Subcutaneous adipose tissue (tissue), 4 donors: ENCODE measurements around the gene PFDN6. TPM values are rescaled to one million over a fixed set of nuclear protein-coding genes. Genes with fewer than 3 reads are reported as not detected.

ENCODE experiments used
- total RNA-seq, 4 donors: library from RNA; depleted of rRNA; stranded (reverse); fragments of >200 nt; gene quantifications; one replicate each; pipeline ENCODE4 v1.1.0, GENCODE V29; 2016
- TF ChIP-seq, protein P1 (sequence below): fragments of 450-650 bp; IDR thresholded peaks from one replicate; pipeline ENCODE4 v1.5.1; 2016; ENCODE audit warnings: low read depth, mild to moderate bottlenecking, control low read depth, antibody characterized with exemption, moderate library complexity

Gene PFDN6
- total RNA-seq, 4 donors from 2014 or later, result 17.1 to 31.0 (median 23.4) TPM

DNA sequence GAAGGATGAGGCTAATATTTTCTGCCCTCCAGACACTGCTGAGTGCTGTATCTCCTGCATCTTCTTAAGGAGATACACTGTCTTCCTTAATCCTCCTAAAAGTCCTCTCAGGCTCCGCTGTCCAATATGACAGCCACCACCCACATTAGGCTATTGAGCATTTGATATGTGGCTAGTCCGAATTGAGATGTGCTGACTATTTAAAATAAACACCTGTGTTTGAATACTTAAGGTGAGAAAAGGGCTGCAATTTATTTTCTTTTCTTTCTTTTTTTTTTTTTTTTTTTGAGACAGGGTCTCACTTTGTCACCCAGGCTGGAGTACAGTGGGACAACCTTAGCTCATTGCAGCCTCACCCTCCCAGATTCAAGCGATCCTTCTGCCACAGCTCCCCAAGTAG is 12.5 kb downstream of the PFDN6 start:
- TF ChIP-seq, protein P1, sequence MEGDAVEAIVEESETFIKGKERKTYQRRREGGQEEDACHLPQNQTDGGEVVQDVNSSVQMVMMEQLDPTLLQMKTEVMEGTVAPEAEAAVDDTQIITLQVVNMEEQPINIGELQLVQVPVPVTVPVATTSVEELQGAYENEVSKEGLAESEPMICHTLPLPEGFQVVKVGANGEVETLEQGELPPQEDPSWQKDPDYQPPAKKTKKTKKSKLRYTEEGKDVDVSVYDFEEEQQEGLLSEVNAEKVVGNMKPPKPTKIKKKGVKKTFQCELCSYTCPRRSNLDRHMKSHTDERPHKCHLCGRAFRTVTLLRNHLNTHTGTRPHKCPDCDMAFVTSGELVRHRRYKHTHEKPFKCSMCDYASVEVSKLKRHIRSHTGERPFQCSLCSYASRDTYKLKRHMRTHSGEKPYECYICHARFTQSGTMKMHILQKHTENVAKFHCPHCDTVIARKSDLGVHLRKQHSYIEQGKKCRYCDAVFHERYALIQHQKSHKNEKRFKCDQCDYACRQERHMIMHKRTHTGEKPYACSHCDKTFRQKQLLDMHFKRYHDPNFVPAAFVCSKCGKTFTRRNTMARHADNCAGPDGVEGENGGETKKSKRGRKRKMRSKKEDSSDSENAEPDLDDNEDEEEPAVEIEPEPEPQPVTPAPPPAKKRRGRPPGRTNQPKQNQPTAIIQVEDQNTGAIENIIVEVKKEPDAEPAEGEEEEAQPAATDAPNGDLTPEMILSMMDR, result no peak

DNA sequence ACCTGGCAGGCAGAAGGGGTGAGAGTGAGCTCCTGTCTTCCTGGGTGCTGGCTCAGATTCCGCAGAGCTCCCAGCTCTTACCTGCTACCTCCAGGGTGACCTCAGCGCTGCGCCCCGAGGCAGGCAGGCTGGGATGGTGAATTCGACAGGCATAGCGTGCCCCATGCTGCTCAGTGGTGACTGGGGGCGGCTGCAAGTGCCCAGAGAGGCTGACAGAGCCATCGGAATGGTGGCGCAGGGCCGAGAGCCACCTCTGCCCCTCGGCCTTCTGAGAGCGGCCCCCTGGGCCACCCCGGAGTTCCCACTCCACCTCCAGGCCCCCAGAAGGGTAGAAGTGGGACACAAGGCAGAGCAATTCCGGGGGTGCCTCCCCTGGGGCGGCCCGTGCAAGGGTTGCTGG is 14.8 kb downstream of the PFDN6 start:
- TF ChIP-seq, protein P1, result no peak

DNA sequence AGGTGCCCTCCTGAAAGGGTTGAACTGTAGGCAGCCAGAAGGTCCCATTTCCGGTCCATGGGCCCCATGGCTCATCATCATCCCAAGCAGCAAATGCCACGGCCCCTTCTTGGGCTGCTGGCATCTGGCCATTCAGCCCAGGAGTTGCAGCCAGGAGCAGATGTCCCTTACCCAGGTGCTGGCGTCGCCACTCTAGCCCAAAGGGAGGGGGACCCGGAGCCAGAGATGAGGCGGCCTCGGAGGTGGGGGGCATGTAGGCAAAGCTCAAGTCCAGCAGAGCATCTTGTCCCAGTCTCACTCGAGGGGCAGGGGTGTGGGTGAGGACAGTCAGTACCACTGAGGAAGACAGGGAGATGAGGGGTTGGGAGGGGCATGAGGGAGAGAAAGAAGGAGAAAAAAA is 15.7 kb downstream of the PFDN6 start:
- TF ChIP-seq, protein P1, result no peak

DNA sequence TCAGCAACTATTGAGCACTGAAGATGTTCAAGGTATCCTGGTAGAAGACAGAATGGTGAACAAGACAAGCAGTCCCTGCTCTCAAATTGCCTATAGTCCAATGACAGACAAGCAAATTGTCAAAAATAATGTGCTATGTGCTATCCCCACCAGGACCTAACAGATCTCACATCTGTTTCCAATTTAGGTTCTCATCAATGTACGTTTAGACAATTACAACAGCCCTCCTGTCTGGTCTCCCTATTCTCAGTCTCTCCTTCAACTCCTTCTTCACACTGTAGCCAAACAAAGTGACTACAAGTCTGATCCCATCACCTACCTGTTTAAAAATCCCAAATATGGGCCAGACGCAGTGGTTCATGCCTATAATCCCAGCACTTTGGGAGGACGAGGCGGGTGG is 17.0 kb downstream of the PFDN6 start:
- TF ChIP-seq, protein P1, result no peak

DNA sequence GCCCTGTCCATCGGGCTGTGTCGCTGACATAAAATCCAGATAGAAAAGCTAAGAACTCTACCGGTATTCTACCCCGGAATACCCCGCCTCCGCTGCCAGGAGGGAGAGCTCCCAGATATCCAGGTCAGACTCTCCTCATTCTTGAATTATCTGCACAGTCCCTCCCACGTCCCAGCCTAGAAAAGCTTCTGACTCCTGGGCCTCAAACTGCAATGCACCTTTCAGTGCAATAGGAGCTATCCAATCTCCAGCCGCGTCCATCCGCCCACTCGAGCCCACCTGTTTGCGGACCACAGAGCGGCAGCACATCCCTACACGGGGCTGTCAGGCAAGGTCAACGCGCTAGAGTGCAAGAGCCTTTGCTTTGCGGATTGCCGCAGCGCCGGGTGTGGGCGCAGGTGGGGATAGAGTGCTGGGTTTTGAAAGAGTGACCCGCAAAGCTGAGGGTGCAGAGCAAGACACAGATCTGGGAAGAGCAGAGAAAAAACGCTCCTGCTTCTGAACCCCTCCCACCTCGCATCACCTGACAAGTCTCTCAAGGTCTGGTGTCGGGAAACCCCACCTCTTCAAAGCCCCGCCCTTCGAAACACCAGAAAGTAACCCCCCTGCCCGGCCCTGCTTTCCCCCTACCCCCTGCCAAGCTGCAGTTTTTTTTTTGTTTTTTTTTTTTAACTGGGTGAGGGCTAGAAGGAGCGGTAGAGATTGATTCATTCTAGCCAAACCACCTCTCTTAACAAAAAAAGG is 23.1 kb downstream of the PFDN6 start:
- TF ChIP-seq, protein P1, result no peak

DNA sequence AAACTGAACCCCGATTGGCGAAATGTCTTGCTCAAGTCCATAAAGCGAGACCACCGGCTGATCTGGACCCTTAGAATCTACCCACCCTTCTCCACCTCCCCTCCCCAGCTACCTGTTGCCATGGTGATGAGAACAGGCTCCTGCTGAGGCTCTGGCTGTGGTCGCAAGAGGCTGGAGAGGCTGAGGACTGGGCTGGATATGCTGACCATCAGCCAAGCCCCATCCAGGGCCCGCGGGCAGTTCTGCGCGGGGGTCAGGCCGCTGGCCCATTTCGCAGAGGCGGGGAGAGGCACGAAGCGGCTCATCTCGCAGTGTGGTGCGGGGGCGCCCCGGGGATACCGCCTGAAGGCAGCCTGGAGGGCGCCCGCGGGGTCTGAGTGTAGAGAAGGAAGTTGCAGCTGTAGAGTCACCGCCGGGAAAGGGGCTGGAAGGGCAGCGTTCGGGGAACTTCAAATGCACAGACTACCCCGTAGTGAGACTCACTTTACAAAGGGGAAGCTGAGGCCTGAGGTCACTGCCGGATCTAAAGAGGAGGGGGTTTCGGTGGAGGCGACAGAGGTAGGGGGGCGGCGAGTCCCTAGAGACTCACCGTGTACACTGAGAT is 23.8 kb downstream of the PFDN6 start:
- TF ChIP-seq, protein P1, result no peak

DNA sequence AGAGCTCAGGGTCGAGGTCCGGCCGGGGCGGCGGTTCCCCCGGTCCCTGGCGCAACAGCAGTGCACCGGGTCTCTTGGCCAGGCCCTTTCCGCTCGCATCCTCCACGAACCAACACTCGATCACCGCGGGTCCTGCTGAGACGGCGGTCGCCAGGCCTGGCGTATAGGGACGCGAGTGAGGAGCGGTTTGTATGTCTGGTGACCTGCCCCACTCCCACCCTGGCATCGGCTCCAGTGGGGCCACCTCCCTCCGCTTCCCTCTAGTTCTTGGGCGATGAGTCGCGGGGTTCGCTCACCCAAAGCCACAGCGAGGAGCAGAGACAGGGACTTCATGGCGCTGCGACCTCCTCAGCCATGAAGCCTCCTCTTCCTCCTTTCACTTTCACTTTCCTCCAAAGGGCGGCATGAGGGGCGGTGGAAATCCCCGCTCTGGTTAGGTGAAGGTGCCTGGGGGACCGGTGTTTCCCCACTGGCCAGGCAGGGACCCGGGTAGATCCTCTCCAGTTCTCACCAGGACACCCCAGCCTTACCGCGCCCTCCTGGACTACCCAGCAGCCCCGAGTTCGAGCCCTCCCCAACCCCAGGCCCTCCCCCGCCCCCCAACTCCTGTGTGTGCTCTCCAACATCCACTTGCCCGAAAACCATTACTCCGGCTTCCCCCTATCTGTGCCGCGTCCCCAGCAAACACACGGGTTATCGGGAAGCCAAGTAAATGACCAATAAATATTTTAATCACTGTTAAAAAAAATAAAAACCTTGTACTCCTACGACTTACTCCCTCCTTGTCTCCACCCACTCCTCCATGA is 24.5 kb downstream of the PFDN6 start, which contains the start of gene TAPBP:
TAPBP (minus strand) TSS at position 370 of the 806 bp plus-strand sequence; CDS start at position 333, 37 bp downstream.
- TF ChIP-seq, protein P1, result no peak
